ENCODE measurements around the gene XYLT1. TPM values are rescaled to one million over a fixed set of nuclear protein-coding genes. Genes with fewer than 3 reads are reported as not detected.

XYLT1 gene
- total RNA-seq, 4 donors from 2014 or later = 6.6 to 17.2 (median 10.0) TPM

GRCh38 chr16:17215306-17215705 lies 255.5 kb downstream of the XYLT1 start:
- H3K36me3 ChIP-seq = peaks cover 0 to 11% (median 0%) of the 10 kb centered on the region in 3 donors
- intact Hi-C loops (cut with DNase I) = no loop called here
- no peaks in the 10 kb centered on the region for H3K27me3 ChIP-seq
- 77 to 91% methylated on average over 2 of the region's 2 CpGs for WGBS, 2 donors
- DNase-seq = no peak
- TF ChIP-seq POLR2A (IDR thresholded peaks at IDR 0.05) (no peak), CTCF (IDR thresholded peaks at IDR 0.05) (no peak)
- no peak overlapping the region for H3K27ac ChIP-seq
- H3K4me1 ChIP-seq = no peaks in the 10 kb centered on the region
- peaks cover 0 to 9% (median 0%) of the 10 kb centered on the region in 3 donors for H3K9me3 ChIP-seq
- H3K4me3 ChIP-seq = no peak overlapping the region

- no peaks in the 10 kb centered on the region for H3K4me1 ChIP-seq
- H3K4me3 ChIP-seq = no peak overlapping the region
- H3K27me3 ChIP-seq = no peaks in the 10 kb centered on the region
- peaks cover 0 to 11% (median 0%) of the 10 kb centered on the region in 3 donors for H3K36me3 ChIP-seq
- 91 to 92% methylated on average over 3 of the region's 3 CpGs for WGBS, 2 donors
- H3K27ac ChIP-seq = no peak overlapping the region
- intact Hi-C loops (cut with DNase I) = no loop called here
- H3K9me3 ChIP-seq = peaks cover 0 to 9% (median 0%) of the 10 kb centered on the region in 3 donors
- TF ChIP-seq CTCF (IDR thresholded peaks at IDR 0.05) (no peak), POLR2A (IDR thresholded peaks at IDR 0.05) (no peak)
- DNase-seq = no peak
Observed at GRCh38 chr16:17213974-17214373, 256.8 kb downstream of the XYLT1 start.

- Histone ChIP-seq H3K27ac (no peak overlapping the region), H3K4me3 (no peak overlapping the region), H3K27me3 (no peaks in the 10 kb centered on the region), H3K9me3 (peaks cover 0 to 9% (median 0%) of the 10 kb centered on the region in 3 donors), H3K4me1 (no peaks in the 10 kb centered on the region), H3K36me3 (peaks cover 0 to 11% (median 0%) of the 10 kb centered on the region in 3 donors)
- no peak for TF ChIP-seq CTCF (IDR thresholded peaks at IDR 0.05)
- no peak for TF ChIP-seq POLR2A (IDR thresholded peaks at IDR 0.05)
- WGBS, 2 donors = 86 to 91% methylated on average over 2 of the region's 2 CpGs
- intact Hi-C loops (cut with DNase I) = no loop called here
- no peak for DNase-seq
Observed at GRCh38 chr16:17213025-17213424, 257.7 kb downstream of the XYLT1 start.

GRCh38 chr16:17212606-17213005 lies 258.2 kb downstream of the XYLT1 start:
- no peak for DNase-seq
- no peaks in the 10 kb centered on the region for H3K4me1 ChIP-seq
- H3K9me3 ChIP-seq = peaks cover 0 to 9% (median 0%) of the 10 kb centered on the region in 3 donors
- TF ChIP-seq CTCF (IDR thresholded peaks at IDR 0.05) (no peak), POLR2A (IDR thresholded peaks at IDR 0.05) (no peak)
- H3K4me3 ChIP-seq = no peak overlapping the region
- H3K36me3 ChIP-seq = peaks cover 0 to 11% (median 0%) of the 10 kb centered on the region in 3 donors
- no peaks in the 10 kb centered on the region for H3K27me3 ChIP-seq
- 70 to 80% methylated on average over 6 of the region's 6 CpGs for WGBS, 2 donors
- intact Hi-C loops (cut with DNase I) = no loop called here
- H3K27ac ChIP-seq = no peak overlapping the region

- DNase-seq = no peak
- Histone ChIP-seq H3K4me1 (no peaks in the 10 kb centered on the region), H3K4me3 (no peak overlapping the region), H3K27me3 (no peaks in the 10 kb centered on the region), H3K36me3 (peaks cover 0 to 11% (median 0%) of the 10 kb centered on the region in 3 donors), H3K9me3 (peaks cover 0 to 9% (median 0%) of the 10 kb centered on the region in 3 donors), H3K27ac (no peak overlapping the region)
- intact Hi-C loops (cut with DNase I) = no loop called here
- TF ChIP-seq POLR2A (IDR thresholded peaks at IDR 0.05) = no peak
- peak in 3 of 6 experiments; percentile 7 to 35 (median 10) for TF ChIP-seq CTCF (IDR thresholded peaks at IDR 0.05)
- 85 to 90% methylated on average over 3 to 4 of the region's 4 CpGs for WGBS, 2 donors
Observed at GRCh38 chr16:17211797-17212196, 259.0 kb downstream of the XYLT1 start.

Data from esophagus squamous epithelium (tissue), 5 donors.